OCI-LY7 (cell line): ENCODE data around the gene CSNK1E.
A peak's percentile ranks its signal among the peaks of the same experiment; 100 is the strongest.

Experiments used
- EZH2phosphoT487 ChIP-seq: fragments of 200-600 bp; sonication (generic); IDR thresholded peaks from 2 replicates; pipeline ENCODE4 v1.6.1; 2018; ENCODE audit warnings: low read depth, borderline replicate concordance, mild to moderate bottlenecking, mixed run types, antibody characterized with exemption, low read length, moderate library complexity, mixed read lengths
- TF ChIP-seq, protein P1 (sequence below): fragments of 200-600 bp; sonication (generic); conservative IDR thresholded peaks from 2 replicates; pipeline ENCODE4 v1.5.1; 2014; ENCODE audit warnings: mild to moderate bottlenecking, antibody characterized with exemption, low read length, moderate library complexity, mixed read lengths

DNA sequence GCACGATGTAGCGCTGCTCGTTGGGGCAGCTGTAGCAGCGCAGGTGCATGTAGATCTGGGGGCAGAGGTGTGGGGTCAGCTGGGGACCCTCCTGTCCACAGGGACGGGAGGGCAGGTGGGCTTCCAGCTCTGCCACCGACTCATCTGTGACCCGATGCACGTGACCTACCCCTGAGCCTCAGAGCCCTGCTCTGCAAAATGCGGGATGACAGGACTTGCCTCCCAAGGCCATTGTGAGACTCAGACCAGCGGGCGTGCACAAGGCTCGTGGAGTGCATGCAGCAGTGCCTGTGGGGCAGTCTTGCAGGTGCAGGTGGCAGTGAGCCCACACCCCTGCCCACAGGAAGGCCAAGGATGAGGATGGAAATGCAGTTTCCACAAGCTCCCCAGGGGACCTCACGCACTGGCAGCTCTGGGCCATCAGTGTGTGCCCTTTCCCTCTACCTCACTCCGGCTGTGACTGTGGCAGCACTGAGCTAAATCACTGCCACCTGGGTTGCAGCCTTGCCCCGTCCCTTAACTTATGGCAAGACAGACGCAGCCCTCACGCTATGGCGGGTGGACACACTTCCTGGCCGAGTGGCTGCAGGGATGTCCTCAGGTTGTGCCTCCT lies 71.1 kb downstream of the CSNK1E start:
- no peak for TF ChIP-seq EZH2phosphoT487
- TF ChIP-seq, protein P1, sequence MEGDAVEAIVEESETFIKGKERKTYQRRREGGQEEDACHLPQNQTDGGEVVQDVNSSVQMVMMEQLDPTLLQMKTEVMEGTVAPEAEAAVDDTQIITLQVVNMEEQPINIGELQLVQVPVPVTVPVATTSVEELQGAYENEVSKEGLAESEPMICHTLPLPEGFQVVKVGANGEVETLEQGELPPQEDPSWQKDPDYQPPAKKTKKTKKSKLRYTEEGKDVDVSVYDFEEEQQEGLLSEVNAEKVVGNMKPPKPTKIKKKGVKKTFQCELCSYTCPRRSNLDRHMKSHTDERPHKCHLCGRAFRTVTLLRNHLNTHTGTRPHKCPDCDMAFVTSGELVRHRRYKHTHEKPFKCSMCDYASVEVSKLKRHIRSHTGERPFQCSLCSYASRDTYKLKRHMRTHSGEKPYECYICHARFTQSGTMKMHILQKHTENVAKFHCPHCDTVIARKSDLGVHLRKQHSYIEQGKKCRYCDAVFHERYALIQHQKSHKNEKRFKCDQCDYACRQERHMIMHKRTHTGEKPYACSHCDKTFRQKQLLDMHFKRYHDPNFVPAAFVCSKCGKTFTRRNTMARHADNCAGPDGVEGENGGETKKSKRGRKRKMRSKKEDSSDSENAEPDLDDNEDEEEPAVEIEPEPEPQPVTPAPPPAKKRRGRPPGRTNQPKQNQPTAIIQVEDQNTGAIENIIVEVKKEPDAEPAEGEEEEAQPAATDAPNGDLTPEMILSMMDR, result peak; percentile 40; the same call in 1 of the 2 replicates
